Transverse colon (tissue), 4 donors: ENCODE data around the gene DLG2. TPM values are rescaled to one million over a fixed set of nuclear protein-coding genes. Genes with fewer than 3 reads are reported as not detected.

Experiments used
- DNase-seq: peaks from one replicate; pipeline ENCODE4 v3.0.0-alpha.2; 2019
- H3K27ac ChIP-seq, 4 donors: fragments of 200-600 bp; sonication (generic); 2 replicates each; pipeline ENCODE4 v1.5.1; 2016 to 2018; ENCODE audit warnings: inconsistent platforms in 4 of 4
- H3K27me3 ChIP-seq: fragments of 200-600 bp; sonication (generic); 2 replicates; pipeline ENCODE4 v1.5.1; 2017; ENCODE audit warnings: inconsistent platforms
- H3K36me3 ChIP-seq, 4 donors: fragments of 200-600 bp; sonication (generic); 2 replicates each; pipeline ENCODE4 v1.5.1; 2017 to 2019; ENCODE audit warnings: inconsistent platforms in 4 of 4
- H3K4me1 ChIP-seq, 4 donors: fragments of 200-600 bp; sonication (generic); 2 replicates each; pipeline ENCODE4 v1.5.1; 2017 to 2020; ENCODE audit warnings: inconsistent platforms in 4 of 4
- H3K4me3 ChIP-seq, 4 donors: fragments of 200-600 bp; sonication (generic); 1 replicate in 1 of 4; 2 replicates in 3 of 4; pipeline versions ENCODE4 v1.5.1 to v1.6.1; 2017 to 2019; ENCODE audit warnings: inconsistent platforms in 4 of 4
- H3K9me3 ChIP-seq, 2 donors: fragments of 200-600 bp; sonication (generic); 2 replicates each; pipeline ENCODE4 v1.5.1; 2017 to 2019; ENCODE audit warnings: inconsistent platforms in 2 of 2
- EP300 ChIP-seq: sonication (generic); formaldehyde crosslinking; IDR thresholded peaks from one replicate; pipeline ENCODE4 v1.6.1; 2017; ENCODE audit warnings: antibody characterized with exemption, low read depth
- POLR2A ChIP-seq: fragments of 450-650 bp; IDR thresholded peaks from one replicate; pipeline ENCODE4 v1.6.1; 2016; ENCODE audit warnings: antibody characterized with exemption, mild to moderate bottlenecking, moderate library complexity
- POLR2AphosphoS5 ChIP-seq, 3 donors: sonication (generic); formaldehyde crosslinking; IDR thresholded peaks; one replicate each; pipeline ENCODE4 v1.6.1; 2016; ENCODE audit warnings: antibody characterized with exemption in 3 of 3
- WGBS, 2 donors: methylation state at CpG; one replicate each; pipeline ENCODE4 v1.1.5; 2018; ENCODE audit warnings: low coverage in 1 of 2; 5-methylcytosine and 5-hydroxymethylcytosine counted together
- in situ Hi-C, 4 donors: fragments of 200-750 bp; cut with MboI; loops; one replicate each; pipeline versions ENCODE4 v1.15.0 to v1.15.1; 2017; ENCODE audit warnings: low sequenced_read_pairs in 3 of 4, low pct_ligation_motif_present in 1 of 4, low pct_unique_long_range_greater_than_20kb in 1 of 4
- intact Hi-C: fragments of 100-400 bp; cut with DNase I; formaldehyde crosslinking; loops from one replicate; pipeline ENCODE4 v1.15.1; 2023; ENCODE audit warnings: low total_unique reads
- total RNA-seq, 4 donors: library from RNA; depleted of rRNA; stranded (reverse); fragments of >200 nt; gene quantifications; one replicate each; pipeline ENCODE4 v1.1.0, GENCODE V29; 2016
- TF ChIP-seq, protein P1 (sequence below), 5 experiments: fragments of 200-600 bp in 3 of 5; fragments of 450-650 bp in 2 of 5; sonication (generic) in 3 of 5; IDR thresholded peaks; 1 replicate in 2 of 5; 2 replicates in 3 of 5; pipeline ENCODE4 v1.5.1; 2016 to 2017; ENCODE audit warnings: antibody characterized with exemption in 5 of 5, inconsistent platforms in 3 of 5, mild to moderate bottlenecking in 2 of 5, moderate library complexity in 1 of 5

Gene DLG2
- total RNA-seq, 4 donors from 2014 or later = 1.9 to 28.3 (median 3.7) TPM

DNA sequence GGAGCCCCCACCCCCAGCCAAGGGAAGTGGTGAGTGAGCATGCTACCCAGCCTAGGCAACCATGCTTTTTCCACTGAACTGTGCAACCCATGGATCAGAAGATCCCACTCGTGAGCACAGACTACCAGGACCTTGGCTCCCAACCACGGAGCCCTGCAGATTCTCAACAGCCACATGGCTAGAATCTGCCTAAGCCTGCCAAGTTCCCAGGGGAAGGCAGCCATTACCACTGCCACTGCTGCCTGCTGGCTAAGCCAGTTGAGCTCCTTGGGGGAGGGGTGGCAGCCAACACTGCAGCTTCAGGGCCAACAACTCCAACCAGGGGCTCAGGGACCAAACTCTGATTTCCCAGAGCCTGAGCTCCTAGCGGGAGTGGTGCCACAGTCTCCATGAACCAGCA lies 195.8 kb downstream of the DLG2 start:
- TF ChIP-seq POLR2AphosphoS5 (IDR thresholded peaks at IDR 0.05) (no peak), POLR2A (no peak), EP300 (no peak)
- TF ChIP-seq, protein P1, sequence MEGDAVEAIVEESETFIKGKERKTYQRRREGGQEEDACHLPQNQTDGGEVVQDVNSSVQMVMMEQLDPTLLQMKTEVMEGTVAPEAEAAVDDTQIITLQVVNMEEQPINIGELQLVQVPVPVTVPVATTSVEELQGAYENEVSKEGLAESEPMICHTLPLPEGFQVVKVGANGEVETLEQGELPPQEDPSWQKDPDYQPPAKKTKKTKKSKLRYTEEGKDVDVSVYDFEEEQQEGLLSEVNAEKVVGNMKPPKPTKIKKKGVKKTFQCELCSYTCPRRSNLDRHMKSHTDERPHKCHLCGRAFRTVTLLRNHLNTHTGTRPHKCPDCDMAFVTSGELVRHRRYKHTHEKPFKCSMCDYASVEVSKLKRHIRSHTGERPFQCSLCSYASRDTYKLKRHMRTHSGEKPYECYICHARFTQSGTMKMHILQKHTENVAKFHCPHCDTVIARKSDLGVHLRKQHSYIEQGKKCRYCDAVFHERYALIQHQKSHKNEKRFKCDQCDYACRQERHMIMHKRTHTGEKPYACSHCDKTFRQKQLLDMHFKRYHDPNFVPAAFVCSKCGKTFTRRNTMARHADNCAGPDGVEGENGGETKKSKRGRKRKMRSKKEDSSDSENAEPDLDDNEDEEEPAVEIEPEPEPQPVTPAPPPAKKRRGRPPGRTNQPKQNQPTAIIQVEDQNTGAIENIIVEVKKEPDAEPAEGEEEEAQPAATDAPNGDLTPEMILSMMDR (IDR thresholded peaks at IDR 0.05) = no peak
- DNase-seq = no peak
- Histone ChIP-seq H3K4me1 (no peaks in the 10 kb centered on the region), H3K27ac (no peak overlapping the region), H3K27me3 (no peaks in the 10 kb centered on the region), H3K4me3 (no peak overlapping the region), H3K36me3 (no peaks in the 10 kb centered on the region), H3K9me3 (no peaks in the 10 kb centered on the region)
- 73% methylated on average over 3 of the region's 3 CpGs; no CpG with 5 or more reads in 1 of the 2 donors for WGBS, 2 donors
- intact Hi-C loops (no loop called here), in situ Hi-C loops (no loop called here)

DNA sequence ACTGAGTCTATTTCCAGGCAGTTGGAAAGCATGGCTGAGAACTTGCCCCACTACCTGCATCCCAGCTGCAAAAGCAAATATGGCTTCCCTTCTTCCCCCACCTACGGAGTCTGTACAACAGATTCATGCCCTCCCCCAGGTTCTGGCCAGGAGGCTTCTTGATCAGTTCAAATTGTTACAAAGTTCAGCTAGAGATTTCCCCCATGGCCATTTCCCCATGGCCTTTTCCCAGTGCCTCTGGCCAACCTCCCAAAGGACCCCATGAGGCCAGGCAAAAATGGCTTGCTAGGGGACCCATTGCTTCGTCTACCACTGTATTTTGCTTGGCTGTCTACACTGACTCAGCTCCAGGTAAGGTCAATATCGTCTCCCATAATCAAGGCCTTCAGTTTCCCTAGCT lies 203.3 kb downstream of the DLG2 start:
- Histone ChIP-seq H3K4me3 (no peak overlapping the region), H3K27me3 (no peaks in the 10 kb centered on the region), H3K9me3 (peaks cover 0 to 12% of the 10 kb centered on the region in 2 donors), H3K36me3 (no peaks in the 10 kb centered on the region), H3K27ac (peak overlapping the region in 2 of 4 donors; percentile 50 to 62), H3K4me1 (peaks cover 0 to 6% (median 3%) of the 10 kb centered on the region in 4 donors)
- no peak for TF ChIP-seq POLR2A
- TF ChIP-seq, protein P1 (IDR thresholded peaks at IDR 0.05) = no peak
- TF ChIP-seq POLR2AphosphoS5 (IDR thresholded peaks at IDR 0.05) = no peak
- no peak for TF ChIP-seq EP300
- WGBS, 2 donors = 86% methylated on average over 2 to 3 of the region's 3 CpGs
- in situ Hi-C loops = no loop called here
- DNase-seq = no peak
- intact Hi-C loops = no loop called here

DNA sequence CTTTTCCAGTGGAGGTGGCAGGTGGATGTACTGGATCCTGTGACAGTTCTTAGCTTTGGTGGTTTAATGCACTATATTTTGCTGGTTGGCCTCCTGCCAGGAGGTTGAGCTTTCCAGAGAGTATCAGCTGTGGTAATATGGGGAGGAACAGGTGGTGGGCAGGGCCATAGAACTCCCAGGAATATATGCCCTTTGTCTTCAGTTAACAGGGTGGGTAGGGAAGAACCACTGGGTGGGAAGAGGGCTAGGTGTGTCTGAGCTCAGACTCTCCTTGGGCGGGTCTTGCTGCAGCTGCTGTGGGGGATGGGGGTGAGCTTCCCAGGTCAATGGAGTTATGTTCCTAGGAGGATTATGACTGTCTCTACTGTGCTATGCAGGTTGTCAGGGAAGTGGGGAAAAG lies 203.8 kb downstream of the DLG2 start:
- Histone ChIP-seq H3K27me3 (no peaks in the 10 kb centered on the region), H3K36me3 (no peaks in the 10 kb centered on the region), H3K27ac (peak overlapping the region in 2 of 4 donors; percentile 50 to 62), H3K9me3 (peaks cover 0 to 12% of the 10 kb centered on the region in 2 donors), H3K4me1 (peaks cover 0 to 6% (median 3%) of the 10 kb centered on the region in 4 donors), H3K4me3 (no peak overlapping the region)
- WGBS, 2 donors = 56% methylated on average over 1 of the region's 1 CpG; no CpG with 5 or more reads in 1 of the 2 donors
- in situ Hi-C loops = no loop called here
- intact Hi-C loops = no loop called here
- DNase-seq = peak; percentile 50
- no peak for TF ChIP-seq POLR2A
- TF ChIP-seq POLR2AphosphoS5 (IDR thresholded peaks at IDR 0.05) = no peak
- TF ChIP-seq, protein P1 (IDR thresholded peaks at IDR 0.05) = no peak
- TF ChIP-seq EP300 = no peak

DNA sequence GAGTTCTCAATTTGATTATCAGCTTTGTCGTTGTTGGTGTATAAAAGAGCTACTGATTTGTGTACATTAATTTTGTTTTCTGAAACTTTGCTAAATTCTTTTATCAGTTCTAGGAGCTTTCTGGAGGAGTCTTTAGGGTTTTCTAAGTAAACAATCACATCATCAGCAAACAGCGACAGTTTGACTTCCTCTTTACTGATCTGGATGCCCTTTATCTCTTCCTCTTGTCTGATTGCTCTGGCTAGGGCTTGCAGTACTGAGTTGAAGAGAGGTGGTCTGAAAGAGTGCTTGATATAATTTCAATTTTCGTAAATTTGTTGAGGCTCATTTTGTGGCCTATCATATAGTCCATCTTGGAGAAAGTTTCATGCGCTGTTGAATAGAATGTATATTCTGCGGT lies 213.0 kb downstream of the DLG2 start:
- H3K36me3 ChIP-seq = no peaks in the 10 kb centered on the region
- H3K9me3 ChIP-seq = peaks cover 0 to 5% of the 10 kb centered on the region in 2 donors
- no peaks in the 10 kb centered on the region for H3K4me1 ChIP-seq
- DNase-seq = no peak
- H3K27me3 ChIP-seq = no peaks in the 10 kb centered on the region
- no peak overlapping the region for H3K27ac ChIP-seq
- intact Hi-C loops = no loop called here
- WGBS, 2 donors = 86 to 87% methylated on average over 5 of the region's 5 CpGs
- no peak overlapping the region for H3K4me3 ChIP-seq
- TF ChIP-seq, protein P1 (IDR thresholded peaks at IDR 0.05) = no peak
- TF ChIP-seq EP300 (no peak), POLR2AphosphoS5 (IDR thresholded peaks at IDR 0.05) (no peak), POLR2A (no peak)
- in situ Hi-C loops = no loop called here
